HK-2 (cell line): ENCODE results near the gene INMT.

Source experiments
- DNase-seq: peaks from one replicate; pipeline ENCODE4 v3.0.0-alpha.2; 2018; ENCODE audit not compliant: unreplicated experiment

INMT gene

DNA sequence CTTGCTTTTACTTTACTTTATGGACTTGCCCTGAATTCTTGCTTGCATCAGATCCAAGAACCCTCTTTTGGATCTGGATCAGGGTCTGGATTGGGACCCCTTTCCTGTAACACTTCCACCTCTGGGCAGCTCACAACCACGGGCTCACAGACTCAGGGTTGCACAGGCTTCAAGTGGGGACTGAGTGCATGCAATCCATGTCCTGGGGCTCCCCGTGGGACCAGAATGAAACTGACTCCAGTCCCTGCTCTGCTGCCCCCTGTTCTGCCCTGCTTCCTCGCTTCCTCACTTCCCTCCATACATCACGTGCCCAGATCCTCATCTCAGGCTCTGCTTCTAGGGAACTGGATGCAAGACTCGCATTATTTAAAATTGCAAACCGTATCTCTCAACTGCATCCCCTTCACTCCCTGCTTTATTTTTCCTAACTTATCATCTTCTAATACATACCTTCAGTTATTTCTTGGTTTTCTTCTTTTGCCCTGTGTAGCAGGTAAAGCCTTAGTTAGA lies 23.3 kb upstream of the INMT start:
- DNase-seq, result no peak

DNA sequence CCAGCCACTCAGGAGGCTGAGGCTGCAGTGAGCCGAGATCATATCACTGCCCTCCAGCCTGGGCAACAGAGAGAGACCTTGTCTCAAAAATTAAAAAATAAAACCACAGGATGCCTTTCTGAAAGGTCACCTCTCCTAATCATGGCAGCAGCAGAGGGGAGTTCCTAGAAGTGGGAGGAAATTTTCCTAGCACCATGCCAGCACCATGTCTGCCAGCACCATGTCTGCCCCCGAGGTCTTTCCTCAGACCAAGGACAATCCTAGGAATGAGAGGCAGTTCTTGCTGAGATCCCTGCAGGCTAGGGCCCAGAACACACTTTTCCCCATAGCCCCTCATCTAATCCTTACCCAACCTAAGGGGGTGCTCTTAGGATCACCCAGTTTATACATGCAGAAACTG lies 22.3 kb upstream of the INMT start:
- DNase-seq, result no peak

- DNase-seq, result no peak
Measured at GRCh38 chr7:30730097-30730496, 21.8 kb upstream of the INMT start.

GRCh38 chr7:30730996-30731395 lies 20.9 kb upstream of the INMT start:
- DNase-seq, result no peak

DNA sequence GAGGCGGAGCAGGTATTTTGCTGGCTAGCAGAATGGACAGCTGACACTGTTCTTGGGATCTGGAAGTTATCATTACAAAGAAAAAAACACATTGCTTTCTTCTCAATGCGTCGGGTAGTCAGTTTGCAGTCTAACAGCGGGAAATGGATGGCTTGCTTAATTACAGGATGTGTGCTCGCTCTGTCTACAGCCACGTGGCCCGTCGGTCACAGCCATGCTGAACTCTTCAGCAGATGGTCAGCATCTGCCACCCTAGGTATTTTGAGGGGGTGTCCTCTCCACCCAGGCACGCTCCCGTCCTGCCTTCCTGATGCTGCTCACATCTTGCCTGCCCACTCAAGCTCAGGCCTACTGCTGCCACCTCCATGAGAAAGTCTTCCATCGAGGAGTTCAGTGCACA lies 20.4 kb upstream of the INMT start:
- no peak for DNase-seq

GRCh38 chr7:30732606-30733005 lies 19.3 kb upstream of the INMT start:
- no peak for DNase-seq

DNA sequence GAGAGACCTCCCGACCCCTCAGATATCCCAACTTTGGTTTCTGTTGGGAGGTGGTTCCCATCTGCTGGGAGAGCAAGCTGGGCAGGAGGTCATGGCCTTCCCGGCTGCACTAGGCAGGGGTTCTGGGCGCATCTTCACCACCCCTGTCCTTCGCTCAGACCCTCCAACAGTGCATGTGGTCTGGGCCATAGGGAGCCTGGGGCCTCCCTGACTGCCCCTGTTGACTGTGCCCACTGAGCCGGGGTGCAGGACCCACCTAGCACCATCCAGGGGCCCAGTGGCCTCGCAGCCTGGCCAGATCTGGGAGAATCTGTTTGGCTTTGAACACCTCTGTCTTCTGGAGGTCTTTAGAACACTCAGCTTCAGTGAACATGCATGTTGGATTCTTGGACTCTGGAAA lies 18.7 kb upstream of the INMT start:
- DNase-seq, result no peak

DNA sequence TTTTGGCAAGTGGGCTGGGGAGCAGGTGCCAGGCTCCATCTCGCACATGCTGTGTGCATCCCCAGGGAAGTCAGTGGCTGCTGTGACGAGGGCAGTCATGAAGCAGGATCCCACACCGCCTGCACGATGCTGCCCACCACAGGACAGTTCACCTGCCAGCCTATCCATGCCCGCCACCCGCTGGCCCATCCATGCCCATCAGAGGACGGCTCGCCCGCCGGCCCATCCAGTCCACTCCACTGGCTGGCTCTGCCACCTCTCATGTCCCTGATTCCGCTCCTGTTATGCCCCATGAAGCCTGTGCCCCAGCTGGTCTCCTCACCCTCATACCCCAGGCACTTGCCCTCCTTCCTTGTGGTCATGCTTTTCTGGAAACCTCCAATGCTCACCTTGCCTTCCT lies 18.2 kb upstream of the INMT start:
- DNase-seq, result no peak

GRCh38 chr7:30734497-30734896 lies 17.4 kb upstream of the INMT start:
- no peak for DNase-seq

DNA sequence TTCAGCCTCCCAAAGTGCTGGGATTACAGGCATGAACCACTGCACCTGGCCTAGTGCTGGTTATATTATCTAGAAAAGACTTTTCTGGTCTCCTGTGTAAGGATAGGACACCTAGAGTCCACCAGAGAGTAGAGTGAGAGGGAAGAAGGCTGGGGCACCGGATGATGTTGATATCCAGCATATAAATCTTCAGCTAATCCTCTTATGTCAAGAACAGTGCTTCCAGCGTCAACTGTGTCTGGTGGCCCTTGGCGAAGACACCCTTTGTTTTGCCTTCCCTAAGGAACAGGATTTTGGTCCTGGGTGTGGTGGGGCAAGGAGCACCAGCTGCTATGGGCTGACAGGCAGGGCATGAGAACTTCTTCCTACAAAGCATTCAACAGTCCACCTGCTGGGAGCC lies 16.3 kb upstream of the INMT start:
- DNase-seq, result no peak

GRCh38 chr7:30736291-30736690 lies 15.6 kb upstream of the INMT start:
- no peak for DNase-seq

GRCh38 chr7:30738026-30738915 lies 13.7 kb upstream of the INMT start:
- no peak for DNase-seq

- no peak for DNase-seq
Measured at GRCh38 chr7:30739691-30740090, 12.2 kb upstream of the INMT start.

DNA sequence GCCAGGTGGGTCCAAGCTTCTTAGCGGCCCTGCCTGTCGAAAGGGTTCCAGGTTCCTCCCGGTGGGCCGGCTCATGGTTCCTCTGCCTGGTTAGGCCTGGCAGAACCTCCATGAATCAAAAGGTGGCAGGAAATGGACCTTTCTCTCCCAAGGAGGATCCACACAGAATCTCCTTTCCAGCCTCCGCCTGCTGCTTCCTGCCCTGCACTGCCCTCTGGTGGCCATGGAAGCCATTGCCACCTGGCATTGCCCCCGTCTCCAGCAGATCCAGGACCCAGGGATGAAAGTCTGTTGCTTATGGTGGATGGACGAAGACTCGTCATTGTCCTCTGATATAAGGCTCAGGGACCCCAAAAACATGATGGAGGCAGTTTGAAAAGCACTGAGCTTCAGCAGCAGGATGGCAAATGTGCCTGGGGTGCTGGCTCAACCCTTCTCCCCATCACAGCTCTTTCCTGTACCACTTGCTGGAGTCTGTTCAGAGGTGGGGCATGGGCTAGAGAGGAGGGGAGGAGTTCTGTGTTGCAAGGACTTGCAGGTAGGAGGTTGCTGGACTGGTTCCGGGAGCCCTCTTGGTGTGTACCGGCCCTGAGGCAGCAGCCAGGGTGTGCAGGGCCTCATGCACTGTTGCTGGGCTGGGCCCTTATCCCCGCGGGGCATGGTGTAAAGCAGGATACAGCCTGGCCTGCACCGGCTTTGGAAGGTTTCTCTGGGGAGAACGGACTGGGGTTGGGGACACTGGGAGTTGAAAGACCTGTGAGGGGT lies 11.3 kb upstream of the INMT start:
- DNase-seq, result peak; percentile 73

- no peak for DNase-seq
Measured at GRCh38 chr7:30741289-30741688, 10.6 kb upstream of the INMT start.

DNA sequence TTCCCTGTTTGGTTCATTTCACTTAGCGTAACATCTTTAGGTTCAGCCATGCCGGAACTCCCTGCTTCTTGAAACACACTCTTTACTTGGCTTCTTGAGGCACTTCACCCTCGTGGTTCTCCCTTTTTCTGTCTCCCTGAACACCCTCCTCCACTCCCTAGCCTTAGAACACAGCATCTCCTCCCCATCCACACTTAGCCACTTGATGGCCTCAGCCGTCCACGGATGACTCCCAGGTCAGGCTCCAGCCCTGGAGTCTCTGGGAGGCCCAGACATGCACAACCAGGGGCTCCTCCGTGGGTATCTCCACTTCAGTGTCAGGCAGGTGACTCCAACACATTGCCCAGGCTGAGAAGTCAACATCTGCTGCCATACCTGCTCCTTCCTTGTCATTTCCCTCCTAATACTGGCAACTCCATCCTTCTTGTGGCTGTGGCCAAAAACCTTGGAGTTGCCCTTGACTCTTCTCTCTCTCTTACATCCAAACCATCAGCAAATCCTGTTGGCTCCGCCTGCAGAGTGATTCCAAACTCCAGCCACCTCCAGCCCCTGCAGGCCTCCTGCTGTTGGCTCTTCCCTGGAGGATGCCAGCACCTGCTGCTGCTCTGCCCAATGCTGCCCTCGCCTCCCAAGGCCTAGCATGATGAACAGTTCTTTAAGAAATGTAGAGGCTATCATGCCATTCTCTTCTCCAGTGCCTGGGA lies 8.4 kb upstream of the INMT start:
- DNase-seq, result no peak

DNA sequence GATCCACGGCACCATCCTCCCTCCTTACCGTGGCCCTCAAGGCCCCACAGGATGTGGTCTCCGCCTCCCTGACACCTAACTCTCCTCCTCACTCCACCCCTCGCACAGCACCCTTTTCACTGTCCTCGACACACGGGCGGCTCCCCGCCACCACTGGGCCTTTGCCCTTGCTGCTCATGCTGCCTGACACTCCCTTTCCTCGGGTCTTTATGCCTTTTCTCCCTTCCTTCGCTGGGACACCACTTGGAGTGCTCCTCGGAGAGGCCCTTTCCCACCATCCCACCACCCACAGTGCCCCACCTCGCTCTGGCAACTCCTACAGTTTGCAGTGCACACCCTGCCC lies 7.9 kb upstream of the INMT start:
- DNase-seq, result no peak

DNA sequence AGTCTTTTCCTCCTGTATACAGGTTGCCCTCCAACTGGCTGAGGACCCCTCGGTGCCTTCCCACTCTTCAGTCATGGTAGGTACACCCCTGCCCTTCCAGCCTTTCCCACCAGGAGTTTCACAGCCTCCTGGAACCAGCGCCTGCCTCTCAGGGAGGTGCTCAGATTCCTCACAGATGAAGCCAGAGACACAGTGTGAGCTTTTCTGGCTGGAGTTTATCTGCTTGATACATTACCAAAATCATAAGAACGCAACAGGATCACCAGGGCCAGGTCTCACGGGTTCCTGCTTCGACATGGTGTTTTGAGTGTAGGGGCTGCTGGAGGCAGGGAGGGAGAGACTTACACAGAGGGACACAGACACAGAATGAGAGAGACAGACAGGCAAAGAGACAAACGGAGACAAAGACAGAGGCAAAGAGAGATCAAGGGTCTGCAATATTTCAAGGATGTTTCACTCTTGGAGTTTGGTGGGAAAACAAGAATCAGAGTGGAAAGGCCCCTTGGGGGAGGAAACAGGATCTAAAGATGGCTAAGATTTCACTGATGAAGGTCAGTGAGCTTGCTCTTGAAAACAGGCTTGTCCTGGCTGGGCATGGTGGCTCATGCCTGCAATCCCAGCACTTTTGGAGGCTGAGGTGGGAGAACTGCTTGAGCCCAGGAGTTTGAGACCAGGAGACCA lies 6.5 kb upstream of the INMT start:
- no peak for DNase-seq

DNA sequence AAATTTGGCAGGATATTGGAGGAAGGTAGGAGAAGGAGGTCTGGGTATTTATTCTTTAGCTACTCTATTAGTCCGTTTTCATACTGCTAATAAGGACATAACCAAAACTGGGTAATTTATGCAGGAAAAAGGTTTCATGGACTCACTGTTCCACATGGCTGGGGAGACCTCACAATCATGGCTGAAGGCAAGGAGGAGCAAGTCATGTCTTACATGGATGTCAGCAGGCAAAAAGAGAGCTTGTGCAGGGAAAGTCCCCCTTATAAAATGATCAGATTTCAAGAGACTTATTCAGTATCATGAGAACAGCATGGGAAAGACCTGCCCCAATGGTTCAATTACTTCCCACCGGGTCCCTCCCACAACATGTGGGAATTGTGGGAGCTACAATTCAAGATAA lies 1.9 kb upstream of the INMT start:
- no peak for DNase-seq

- no peak for DNase-seq
Measured at GRCh38 chr7:30750683-30751650, 968 bp upstream of the INMT start.

DNA sequence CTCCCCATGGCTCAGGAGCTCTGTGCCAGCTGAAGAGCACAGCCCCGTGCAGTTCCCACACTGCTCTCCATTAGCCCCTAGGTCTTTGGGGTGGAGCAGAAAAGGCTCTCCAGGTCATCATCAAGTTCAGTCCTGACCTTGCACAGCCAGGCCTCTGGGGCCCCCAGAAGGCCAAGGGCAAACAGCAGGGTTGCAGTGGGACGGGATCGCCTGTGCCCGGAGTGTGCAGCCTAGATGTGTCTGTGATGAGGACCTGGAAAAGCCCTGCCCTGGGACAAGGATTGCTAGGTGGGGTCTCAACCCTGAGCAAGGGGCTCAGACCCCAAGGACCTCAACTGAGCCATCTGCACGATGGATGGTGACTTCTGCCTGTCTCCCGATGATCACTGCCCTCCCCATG lies 549 bp downstream of the INMT start:
- no peak for DNase-seq
